NCI-H774 (cell line): ENCODE results near the gene MAEA.

Source experiments
- DNase-seq: peaks from one replicate; lab custom pipeline; 2025; lab: John Stamatoyannopoulos, UW

Gene MAEA

GRCh38 chr4:1380368-1381151 lies 90.9 kb downstream of the MAEA start:
- DNase-seq, result no peak

GRCh38 chr4:1381181-1381621 lies 91.5 kb downstream of the MAEA start:
- no peak for DNase-seq

- DNase-seq, result no peak
These were observed 92.4 kb downstream of the MAEA start for GRCh38 chr4:1381944-1382541.

GRCh38 chr4:1382776-1383727 lies 93.4 kb downstream of the MAEA start:
- DNase-seq, result no peak

- DNase-seq, result no peak
These were observed 94.3 kb downstream of the MAEA start for GRCh38 chr4:1383728-1384591.

GRCh38 chr4:1384675-1385372 lies 95.1 kb downstream of the MAEA start:
- no peak for DNase-seq

GRCh38 chr4:1385373-1386340 lies 96.0 kb downstream of the MAEA start:
- no peak for DNase-seq
